Panc1 (cell line): ENCODE measurements around the gene XRCC6. TPM values are rescaled to one million over a fixed set of nuclear protein-coding genes. Genes with fewer than 3 reads are reported as not detected.

ENCODE experiments used
- ATAC-seq: fragments of 200-7000 bp; cut with Tn5 transposase; 2 replicates; pipeline ENCODE4 v1.9.1; 2020; ENCODE audit warnings: mild to moderate bottlenecking, moderate library complexity
- BruUV-seq: library from RNA; stranded (reverse); fragments of 400-500 nt; replicated peaks from 2 replicates; lab custom pipeline; 2021; lab: Mats Ljungman, UMichigan
- CTCF ChIA-PET: fragments of 300-600 bp; sonication (Branson Sonifier 250); formaldehyde crosslinking; loops from one replicate; lab custom pipeline; 2022; ENCODE audit warnings: antibody characterized with exemption; lab: Charles Lee
- POLR2A ChIA-PET: fragments of 300-600 bp; sonication (Branson Sonifier 250); formaldehyde crosslinking; loops from one replicate; lab custom pipeline; 2022; ENCODE audit warnings: antibody characterized with exemption; lab: Charles Lee
- DNase-seq: peaks from one replicate; pipeline ENCODE4 v3.0.0-alpha.2; 2010; ENCODE audit warnings: low read depth, low spot score
- H3K27ac ChIP-seq: 2 replicates; pipeline ENCODE4 v1.5.1; 2011; ENCODE audit warnings: mild to moderate bottlenecking, low read length, inconsistent platforms
- H3K27me3 ChIP-seq: fragments of 200-500 bp; sonication (Bioruptor generic); 2 replicates; pipeline ENCODE4 v1.6.0; 2014; ENCODE audit warnings: low read length, inconsistent platforms; ENCODE audit not compliant: control insufficient read depth, insufficient read depth
- H3K36me3 ChIP-seq: fragments of 200-500 bp; sonication (Bioruptor generic); 2 replicates; pipeline ENCODE4 v1.5.1; 2014; ENCODE audit warnings: inconsistent platforms, mild to moderate bottlenecking, low read length, moderate library complexity; ENCODE audit not compliant: control insufficient read depth, insufficient read depth
- H3K4me1 ChIP-seq: 2 replicates; pipeline ENCODE4 v1.5.1; 2011; ENCODE audit warnings: inconsistent platforms, mild to moderate bottlenecking, low read length, moderate library complexity; ENCODE audit not compliant: control insufficient read depth, insufficient read depth
- H3K4me3 ChIP-seq, 2 experiments: 2 replicates each; pipeline ENCODE4 v1.5.1; 2011 to 2012; ENCODE audit warnings: low read depth in 2 of 2, low read length in 2 of 2, mild to moderate bottlenecking in 2 of 2, inconsistent platforms in 1 of 2, moderate library complexity in 1 of 2
- H3K9me3 ChIP-seq: fragments of 200-500 bp; sonication (Bioruptor generic); 2 replicates; pipeline ENCODE4 v1.5.1; 2014; ENCODE audit warnings: low read depth, mild to moderate bottlenecking, inconsistent platforms, low read length, moderate library complexity; ENCODE audit not compliant: control insufficient read depth, insufficient read depth
- POLR2AphosphoS5 ChIP-seq: IDR thresholded peaks from 2 replicates; pipeline ENCODE4 v1.6.1; 2012; ENCODE audit warnings: mild to moderate bottlenecking, low read depth, low read length, moderate library complexity
- SIN3A ChIP-seq: IDR thresholded peaks from 2 replicates; pipeline ENCODE4 v1.6.1; 2012; ENCODE audit warnings: low read depth, mild to moderate bottlenecking, low read length, moderate library complexity, borderline replicate concordance; ENCODE audit not compliant: insufficient read depth
- TCF7L2 ChIP-seq: IDR thresholded peaks from 2 replicates; pipeline ENCODE4 v1.6.1; 2011; ENCODE audit warnings: mild to moderate bottlenecking, low read depth, low read length, inconsistent platforms
- in situ Hi-C: cut with HindIII; loops from 2 replicates; pipeline ENCODE4 v1.10.0; 2016; ENCODE audit warnings: low sequenced_read_pairs, low pct_unique_long_range_greater_than_20kb
- intact Hi-C: fragments of 100-400 bp; cut with micrococcal nuclease; formaldehyde crosslinking; loops from one replicate; pipeline ENCODE4 v1.10.0; 2022; ENCODE audit not compliant: unreplicated experiment
- total RNA-seq: library from RNA; stranded (reverse); gene quantifications from one replicate; pipeline ENCODE4 v1.2.1, GENCODE V29; 2021; ENCODE audit not compliant: unreplicated experiment
- TF ChIP-seq, protein P1 (sequence below): fragments of 450-650 bp; IDR thresholded peaks from 2 replicates; pipeline ENCODE4 v1.5.1; 2017; ENCODE audit warnings: mild to moderate bottlenecking
- TF ChIP-seq, protein P2 (sequence below), 2 experiments: IDR thresholded peaks; 2 replicates each; pipeline ENCODE4 v1.6.1; 2011 to 2012; ENCODE audit warnings: low read depth in 2 of 2, control low read depth in 1 of 2, low read length in 1 of 2, mild to moderate bottlenecking in 1 of 2, moderate library complexity in 1 of 2; ENCODE audit not compliant: insufficient read depth in 1 of 2

The XRCC6 gene
- total RNA-seq, 1 experiment from 2014 or later = 287 TPM

DNA sequence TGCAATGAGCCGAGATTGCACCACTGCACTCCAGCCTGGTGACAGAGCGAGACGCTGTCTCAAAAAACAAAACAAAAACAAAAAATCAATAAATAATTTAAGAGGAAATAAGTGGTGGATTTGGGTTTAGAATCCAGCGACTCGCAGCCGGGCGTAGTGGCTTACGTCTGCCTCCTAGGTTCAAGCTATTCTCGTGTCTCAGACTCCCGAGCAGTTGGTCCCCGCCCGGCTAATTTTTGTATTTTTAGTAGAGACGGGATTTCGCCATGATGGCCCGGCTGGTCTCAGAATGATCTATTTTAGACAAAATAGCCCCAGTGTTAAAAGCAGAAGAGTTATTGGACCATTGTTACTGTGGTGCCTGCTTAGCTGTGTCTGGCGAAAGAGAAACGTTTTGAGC is 37.8 kb downstream of the XRCC6 start:
- no TSS peak for BruUV-seq
- no peaks in the 10 kb centered on the region for H3K27me3 ChIP-seq
- ATAC-seq (no peak), DNase-seq (no peak)
- POLR2A ChIA-PET = no interaction called here
- intact Hi-C loops (no loop called here), in situ Hi-C loops (no loop called here)
- CTCF ChIA-PET = no interaction called here
- peaks cover 37% of the 10 kb centered on the region; the same call in 1 of the 2 replicates for H3K36me3 ChIP-seq
- no peak overlapping the region for H3K27ac ChIP-seq
- H3K4me3 ChIP-seq = no peak overlapping the region
- TF ChIP-seq POLR2AphosphoS5 (no peak), TCF7L2 (no peak), SIN3A (no peak)
- TF ChIP-seq, protein P1, sequence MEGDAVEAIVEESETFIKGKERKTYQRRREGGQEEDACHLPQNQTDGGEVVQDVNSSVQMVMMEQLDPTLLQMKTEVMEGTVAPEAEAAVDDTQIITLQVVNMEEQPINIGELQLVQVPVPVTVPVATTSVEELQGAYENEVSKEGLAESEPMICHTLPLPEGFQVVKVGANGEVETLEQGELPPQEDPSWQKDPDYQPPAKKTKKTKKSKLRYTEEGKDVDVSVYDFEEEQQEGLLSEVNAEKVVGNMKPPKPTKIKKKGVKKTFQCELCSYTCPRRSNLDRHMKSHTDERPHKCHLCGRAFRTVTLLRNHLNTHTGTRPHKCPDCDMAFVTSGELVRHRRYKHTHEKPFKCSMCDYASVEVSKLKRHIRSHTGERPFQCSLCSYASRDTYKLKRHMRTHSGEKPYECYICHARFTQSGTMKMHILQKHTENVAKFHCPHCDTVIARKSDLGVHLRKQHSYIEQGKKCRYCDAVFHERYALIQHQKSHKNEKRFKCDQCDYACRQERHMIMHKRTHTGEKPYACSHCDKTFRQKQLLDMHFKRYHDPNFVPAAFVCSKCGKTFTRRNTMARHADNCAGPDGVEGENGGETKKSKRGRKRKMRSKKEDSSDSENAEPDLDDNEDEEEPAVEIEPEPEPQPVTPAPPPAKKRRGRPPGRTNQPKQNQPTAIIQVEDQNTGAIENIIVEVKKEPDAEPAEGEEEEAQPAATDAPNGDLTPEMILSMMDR = no peak
- TF ChIP-seq, protein P2, sequence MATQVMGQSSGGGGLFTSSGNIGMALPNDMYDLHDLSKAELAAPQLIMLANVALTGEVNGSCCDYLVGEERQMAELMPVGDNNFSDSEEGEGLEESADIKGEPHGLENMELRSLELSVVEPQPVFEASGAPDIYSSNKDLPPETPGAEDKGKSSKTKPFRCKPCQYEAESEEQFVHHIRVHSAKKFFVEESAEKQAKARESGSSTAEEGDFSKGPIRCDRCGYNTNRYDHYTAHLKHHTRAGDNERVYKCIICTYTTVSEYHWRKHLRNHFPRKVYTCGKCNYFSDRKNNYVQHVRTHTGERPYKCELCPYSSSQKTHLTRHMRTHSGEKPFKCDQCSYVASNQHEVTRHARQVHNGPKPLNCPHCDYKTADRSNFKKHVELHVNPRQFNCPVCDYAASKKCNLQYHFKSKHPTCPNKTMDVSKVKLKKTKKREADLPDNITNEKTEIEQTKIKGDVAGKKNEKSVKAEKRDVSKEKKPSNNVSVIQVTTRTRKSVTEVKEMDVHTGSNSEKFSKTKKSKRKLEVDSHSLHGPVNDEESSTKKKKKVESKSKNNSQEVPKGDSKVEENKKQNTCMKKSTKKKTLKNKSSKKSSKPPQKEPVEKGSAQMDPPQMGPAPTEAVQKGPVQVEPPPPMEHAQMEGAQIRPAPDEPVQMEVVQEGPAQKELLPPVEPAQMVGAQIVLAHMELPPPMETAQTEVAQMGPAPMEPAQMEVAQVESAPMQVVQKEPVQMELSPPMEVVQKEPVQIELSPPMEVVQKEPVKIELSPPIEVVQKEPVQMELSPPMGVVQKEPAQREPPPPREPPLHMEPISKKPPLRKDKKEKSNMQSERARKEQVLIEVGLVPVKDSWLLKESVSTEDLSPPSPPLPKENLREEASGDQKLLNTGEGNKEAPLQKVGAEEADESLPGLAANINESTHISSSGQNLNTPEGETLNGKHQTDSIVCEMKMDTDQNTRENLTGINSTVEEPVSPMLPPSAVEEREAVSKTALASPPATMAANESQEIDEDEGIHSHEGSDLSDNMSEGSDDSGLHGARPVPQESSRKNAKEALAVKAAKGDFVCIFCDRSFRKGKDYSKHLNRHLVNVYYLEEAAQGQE (IDR thresholded peaks at IDR 0.05; ENCODE audit: insufficient read depth in 1 of 2, low read depth in 2 of 2, low read length in 1 of 2) = no peak
- H3K9me3 ChIP-seq = no peaks in the 10 kb centered on the region
- H3K4me1 ChIP-seq = no peaks in the 10 kb centered on the region

GRCh38 chr22:41659941-41660340 is 38.8 kb downstream of the XRCC6 start:
- POLR2A ChIA-PET = interaction anchor here (1.0 kb wide), 1 partner anchor 9 kb away, joined by 5 read pairs; no protein-coding TSS in a partner anchor
- BruUV-seq = no TSS peak

More at GRCh38 chr22:41659941-41660340, 38.8 kb downstream of the XRCC6 start:
- CTCF ChIA-PET = no interaction called here
- Histone ChIP-seq H3K27me3 (no peaks in the 10 kb centered on the region), H3K9me3 (no peaks in the 10 kb centered on the region), H3K36me3 (peaks cover 29% of the 10 kb centered on the region; the same call in 1 of the 2 replicates), H3K4me1 (no peaks in the 10 kb centered on the region), H3K27ac (no peak overlapping the region), H3K4me3 (no peak overlapping the region)
- ATAC-seq = no peak
- in situ Hi-C loops (no loop called here), intact Hi-C loops (no loop called here)
- no peak for DNase-seq
- TF ChIP-seq POLR2AphosphoS5 (no peak), SIN3A (no peak), TCF7L2 (no peak)
- TF ChIP-seq, protein P2 (IDR thresholded peaks at IDR 0.05; ENCODE audit: insufficient read depth in 1 of 2, low read depth in 2 of 2, low read length in 1 of 2) = no peak
- TF ChIP-seq, protein P1 = no peak
